ENCODE measurements around the gene LHFPL3.

The LHFPL3 gene

DNA sequence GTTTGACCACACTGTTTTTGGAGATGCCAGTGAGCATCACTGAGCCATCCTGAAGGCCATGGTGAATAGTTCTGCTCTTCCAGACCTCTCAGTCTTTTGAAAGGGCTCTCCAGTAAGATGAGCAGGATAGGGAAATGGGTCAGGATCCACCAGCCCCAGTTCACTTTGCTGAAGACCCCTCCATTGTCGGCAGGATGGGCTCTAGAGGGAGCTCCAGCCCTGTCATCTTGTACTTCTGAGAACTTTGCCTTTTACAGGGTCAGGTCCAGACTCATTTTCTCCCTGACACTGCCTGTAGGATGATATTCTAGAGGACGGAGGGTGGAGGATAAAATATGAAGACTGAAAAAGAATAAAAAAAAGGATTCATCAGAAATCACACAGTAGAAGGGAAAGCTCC lies 13.1 kb downstream of the LHFPL3 start:
- H4K20me1 ChIP-seq (ENCODE audit: insufficient read depth, low read length): no peaks in the 10 kb centered on the region
- no peak overlapping the region for H3K9ac ChIP-seq (ENCODE audit: low read depth, low read length)
- no peak overlapping the region for H3K4me2 ChIP-seq (ENCODE audit: insufficient read depth, low read length)
- no peaks in the 10 kb centered on the region for H3K79me2 ChIP-seq (ENCODE audit: insufficient read depth, low read length)
- no peak overlapping the region for H3K4me3 ChIP-seq (ENCODE audit: low read depth in 1 of 2, low read length in 2 of 2)
- H3K36me3 ChIP-seq (ENCODE audit: insufficient read depth, low read length): no peaks in the 10 kb centered on the region
- no peaks in the 10 kb centered on the region for H3K4me1 ChIP-seq (ENCODE audit: insufficient read depth, low read length)
- DNase-seq: no peak
- peaks cover 7% of the 10 kb centered on the region for H3K27me3 ChIP-seq (ENCODE audit: insufficient read depth, low read length, poor library complexity)
- no peak overlapping the region for H3K27ac ChIP-seq (ENCODE audit: low read length)
- TF ChIP-seq EZH2 (IDR thresholded peaks at IDR 0.05; ENCODE audit: borderline replicate concordance, low read depth, low read length, severe bottlenecking): no peak
- TF ChIP-seq, protein P1, sequence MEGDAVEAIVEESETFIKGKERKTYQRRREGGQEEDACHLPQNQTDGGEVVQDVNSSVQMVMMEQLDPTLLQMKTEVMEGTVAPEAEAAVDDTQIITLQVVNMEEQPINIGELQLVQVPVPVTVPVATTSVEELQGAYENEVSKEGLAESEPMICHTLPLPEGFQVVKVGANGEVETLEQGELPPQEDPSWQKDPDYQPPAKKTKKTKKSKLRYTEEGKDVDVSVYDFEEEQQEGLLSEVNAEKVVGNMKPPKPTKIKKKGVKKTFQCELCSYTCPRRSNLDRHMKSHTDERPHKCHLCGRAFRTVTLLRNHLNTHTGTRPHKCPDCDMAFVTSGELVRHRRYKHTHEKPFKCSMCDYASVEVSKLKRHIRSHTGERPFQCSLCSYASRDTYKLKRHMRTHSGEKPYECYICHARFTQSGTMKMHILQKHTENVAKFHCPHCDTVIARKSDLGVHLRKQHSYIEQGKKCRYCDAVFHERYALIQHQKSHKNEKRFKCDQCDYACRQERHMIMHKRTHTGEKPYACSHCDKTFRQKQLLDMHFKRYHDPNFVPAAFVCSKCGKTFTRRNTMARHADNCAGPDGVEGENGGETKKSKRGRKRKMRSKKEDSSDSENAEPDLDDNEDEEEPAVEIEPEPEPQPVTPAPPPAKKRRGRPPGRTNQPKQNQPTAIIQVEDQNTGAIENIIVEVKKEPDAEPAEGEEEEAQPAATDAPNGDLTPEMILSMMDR (IDR thresholded peaks at IDR 0.05; ENCODE audit: borderline replicate concordance, extremely low read depth, low read length, poor library complexity, severe bottlenecking): peak; percentile 42
- no peak for ATAC-seq (ENCODE audit: insufficient read depth, low read depth)
- H2AFZ ChIP-seq (ENCODE audit: low read depth, low read length): no peak overlapping the region
- H3K9me3 ChIP-seq (ENCODE audit: insufficient read depth, low read length, severe bottlenecking): no peaks in the 10 kb centered on the region

DNA sequence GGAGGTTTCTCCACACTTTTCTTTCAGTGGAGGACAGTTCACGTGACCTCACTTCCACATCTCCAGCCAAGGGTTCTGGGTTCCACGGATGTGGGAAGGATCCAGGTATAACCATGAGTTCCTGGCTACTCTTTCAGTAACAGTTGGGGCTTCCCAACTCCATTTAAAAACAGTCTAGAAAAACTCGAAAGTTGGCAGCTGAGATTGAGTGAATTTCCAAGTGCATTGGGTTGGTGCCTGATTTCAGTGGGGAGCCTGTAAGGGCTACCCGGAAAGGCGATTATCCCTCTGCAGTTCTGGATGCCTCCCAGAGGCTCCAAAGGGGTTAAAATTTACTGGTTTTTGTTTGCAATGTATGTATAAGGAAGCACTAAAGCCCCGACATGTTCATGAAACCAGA lies 24.3 kb downstream of the LHFPL3 start:
- H3K9ac ChIP-seq (ENCODE audit: low read depth, low read length): no peak overlapping the region
- no peak overlapping the region for H3K4me3 ChIP-seq (ENCODE audit: low read depth in 1 of 2, low read length in 2 of 2)
- TF ChIP-seq EZH2 (IDR thresholded peaks at IDR 0.05; ENCODE audit: borderline replicate concordance, low read depth, low read length, severe bottlenecking): no peak
- TF ChIP-seq, protein P1 (IDR thresholded peaks at IDR 0.05; ENCODE audit: borderline replicate concordance, extremely low read depth, low read length, poor library complexity, severe bottlenecking): no peak
- no peak overlapping the region for H2AFZ ChIP-seq (ENCODE audit: low read depth, low read length)
- H4K20me1 ChIP-seq (ENCODE audit: insufficient read depth, low read length): no peaks in the 10 kb centered on the region
- peaks cover 6% of the 10 kb centered on the region for H3K27me3 ChIP-seq (ENCODE audit: insufficient read depth, low read length, poor library complexity)
- H3K36me3 ChIP-seq (ENCODE audit: insufficient read depth, low read length): no peaks in the 10 kb centered on the region
- no peaks in the 10 kb centered on the region for H3K9me3 ChIP-seq (ENCODE audit: insufficient read depth, low read length, severe bottlenecking)
- no peak for DNase-seq
- H3K27ac ChIP-seq (ENCODE audit: low read length): no peak overlapping the region
- no peaks in the 10 kb centered on the region for H3K79me2 ChIP-seq (ENCODE audit: insufficient read depth, low read length)
- H3K4me1 ChIP-seq (ENCODE audit: insufficient read depth, low read length): no peaks in the 10 kb centered on the region
- ATAC-seq (ENCODE audit: insufficient read depth, low read depth): no peak
- no peak overlapping the region for H3K4me2 ChIP-seq (ENCODE audit: insufficient read depth, low read length)

DNA sequence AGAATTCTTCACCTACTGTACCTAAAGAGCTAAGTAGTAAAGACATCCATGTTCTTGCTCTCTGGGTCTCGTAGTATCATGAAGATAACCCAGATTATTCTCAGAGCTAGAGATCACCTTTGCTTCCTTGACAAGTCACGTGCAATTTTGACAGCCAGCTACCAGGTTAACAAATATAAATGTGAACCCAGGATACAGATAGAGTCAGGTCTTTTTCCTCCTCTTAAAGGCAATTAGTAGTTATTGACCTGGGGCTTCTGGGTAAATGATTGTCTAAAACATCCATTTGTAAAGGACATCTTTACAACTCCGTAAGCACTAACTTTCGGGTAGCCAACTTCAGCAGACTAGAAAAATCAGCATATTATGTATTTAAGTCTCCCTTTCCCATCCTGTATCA lies 28.8 kb downstream of the LHFPL3 start:
- Histone ChIP-seq H2AFZ (ENCODE audit: low read depth, low read length) (no peak overlapping the region), H3K27ac (ENCODE audit: low read length) (no peak overlapping the region), H3K9me3 (ENCODE audit: insufficient read depth, low read length, severe bottlenecking) (no peaks in the 10 kb centered on the region), H3K9ac (ENCODE audit: low read depth, low read length) (no peak overlapping the region), H3K4me2 (ENCODE audit: insufficient read depth, low read length) (no peak overlapping the region), H4K20me1 (ENCODE audit: insufficient read depth, low read length) (no peaks in the 10 kb centered on the region), H3K4me3 (ENCODE audit: low read depth in 1 of 2, low read length in 2 of 2) (no peak overlapping the region), H3K79me2 (ENCODE audit: insufficient read depth, low read length) (no peaks in the 10 kb centered on the region), H3K4me1 (ENCODE audit: insufficient read depth, low read length) (no peaks in the 10 kb centered on the region), H3K27me3 (ENCODE audit: insufficient read depth, low read length, poor library complexity) (peaks cover 6% of the 10 kb centered on the region), H3K36me3 (ENCODE audit: insufficient read depth, low read length) (no peaks in the 10 kb centered on the region)
- ATAC-seq (ENCODE audit: insufficient read depth, low read depth): no peak
- TF ChIP-seq EZH2 (IDR thresholded peaks at IDR 0.05; ENCODE audit: borderline replicate concordance, low read depth, low read length, severe bottlenecking): no peak
- TF ChIP-seq, protein P1 (IDR thresholded peaks at IDR 0.05; ENCODE audit: borderline replicate concordance, extremely low read depth, low read length, poor library complexity, severe bottlenecking): no peak
- DNase-seq: no peak
